Activated B cell treated with CpG ODN at 0.5 μM for 24 hours (primary cell): ENCODE data around the gene BTF3L4. TPM values are rescaled to one million over a fixed set of nuclear protein-coding genes. Genes with fewer than 3 reads are reported as not detected.
A peak's percentile ranks its signal among the peaks of the same experiment; 100 is the strongest.
"Not testable (repeated sequence)": the region's sequence is repeated elsewhere in the genome, so short reads cannot be mapped to it uniquely, and the experiment has no call there.

Experiments used
- ATAC-seq: fragments of 200-7000 bp; cut with Tn5 transposase; one replicate; pipeline ENCODE4 v1.10.0; 2021; ENCODE audit warnings: low read depth, mild to moderate bottlenecking, moderate library complexity
- CTCF ChIA-PET: fragments of 350-600 bp; sonication (Branson Sonifier 250); formaldehyde crosslinking; loops from one replicate; lab custom pipeline; 2021; ENCODE audit warnings: antibody characterized with exemption; lab: Charles Lee
- POLR2A ChIA-PET: fragments of 350-600 bp; sonication (Branson Sonifier 250); formaldehyde crosslinking; loops from one replicate; lab custom pipeline; 2021; ENCODE audit warnings: antibody characterized with exemption; lab: Charles Lee
- DNase-seq: peaks from one replicate; pipeline ENCODE4 v3.0.0; 2022
- H3K27ac Mint-ChIP-seq: one replicate; pipeline ENCODE4 v1.8.0; 2020; ENCODE audit warnings: mixed read lengths
- H3K27me3 Mint-ChIP-seq: one replicate; pipeline ENCODE4 v1.8.0; 2021; ENCODE audit warnings: mixed read lengths
- H3K36me3 Mint-ChIP-seq: one replicate; pipeline ENCODE4 v1.8.0; 2021; ENCODE audit warnings: low read depth, mixed read lengths
- H3K4me1 Mint-ChIP-seq: one replicate; pipeline ENCODE4 v1.8.0; 2021; ENCODE audit warnings: mixed read lengths
- H3K4me3 Mint-ChIP-seq: one replicate; pipeline ENCODE4 v1.8.0; 2020; ENCODE audit warnings: mild to moderate bottlenecking, mixed read lengths
- H3K9me3 Mint-ChIP-seq: one replicate; pipeline ENCODE4 v1.8.0; 2020; ENCODE audit warnings: mixed read lengths
- intact Hi-C: fragments of 100-400 bp; cut with micrococcal nuclease; formaldehyde crosslinking; loops from one replicate; pipeline ENCODE4 v1.15.1; 2024
- total RNA-seq: library from RNA; stranded (reverse); gene quantifications from 2 replicates; pipeline ENCODE4 v1.2.3, GENCODE V29; 2022
- TF ChIP-seq, protein P1 (sequence below): fragments of 200-600 bp; IDR thresholded peaks from one replicate; pipeline ENCODE4 v1.8.0; 2022; ENCODE audit warnings: antibody characterized with exemption, mild to moderate bottlenecking

BTF3L4 gene
- total RNA-seq, 1 donor from 2014 or later = 36.2 TPM

DNA sequence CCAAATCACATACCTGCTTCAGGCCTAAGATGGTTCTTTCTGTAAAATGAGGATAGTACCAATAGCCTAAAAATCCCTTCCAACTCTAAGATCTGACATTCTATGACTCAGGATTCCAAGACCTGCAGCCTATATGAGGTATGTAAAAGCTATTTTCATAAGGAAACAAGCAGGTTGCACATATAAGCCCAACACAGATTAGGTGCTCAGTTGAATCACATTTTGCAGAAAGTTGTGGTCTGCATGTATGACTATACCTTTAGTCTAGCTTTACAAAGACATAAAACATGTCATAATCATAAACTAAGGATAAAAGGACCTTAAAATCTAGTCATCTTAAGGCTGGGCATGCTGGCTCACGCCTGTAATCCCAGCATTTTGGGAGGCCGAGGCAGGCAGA is 29.8 kb upstream of the BTF3L4 start:
- ChIA-PET POLR2A (no interaction called here), CTCF (no interaction called here)
- Mint-ChIP-seq H3K27me3 (no peaks in the 10 kb centered on the region), H3K27ac (no peak overlapping the region), H3K36me3 (peaks cover 68% of the 10 kb centered on the region), H3K4me3 (no peak overlapping the region), H3K4me1 (peaks cover 11% of the 10 kb centered on the region), H3K9me3 (no peaks in the 10 kb centered on the region)
- no peak for DNase-seq
- intact Hi-C loops = no loop called here
- TF ChIP-seq, protein P1, sequence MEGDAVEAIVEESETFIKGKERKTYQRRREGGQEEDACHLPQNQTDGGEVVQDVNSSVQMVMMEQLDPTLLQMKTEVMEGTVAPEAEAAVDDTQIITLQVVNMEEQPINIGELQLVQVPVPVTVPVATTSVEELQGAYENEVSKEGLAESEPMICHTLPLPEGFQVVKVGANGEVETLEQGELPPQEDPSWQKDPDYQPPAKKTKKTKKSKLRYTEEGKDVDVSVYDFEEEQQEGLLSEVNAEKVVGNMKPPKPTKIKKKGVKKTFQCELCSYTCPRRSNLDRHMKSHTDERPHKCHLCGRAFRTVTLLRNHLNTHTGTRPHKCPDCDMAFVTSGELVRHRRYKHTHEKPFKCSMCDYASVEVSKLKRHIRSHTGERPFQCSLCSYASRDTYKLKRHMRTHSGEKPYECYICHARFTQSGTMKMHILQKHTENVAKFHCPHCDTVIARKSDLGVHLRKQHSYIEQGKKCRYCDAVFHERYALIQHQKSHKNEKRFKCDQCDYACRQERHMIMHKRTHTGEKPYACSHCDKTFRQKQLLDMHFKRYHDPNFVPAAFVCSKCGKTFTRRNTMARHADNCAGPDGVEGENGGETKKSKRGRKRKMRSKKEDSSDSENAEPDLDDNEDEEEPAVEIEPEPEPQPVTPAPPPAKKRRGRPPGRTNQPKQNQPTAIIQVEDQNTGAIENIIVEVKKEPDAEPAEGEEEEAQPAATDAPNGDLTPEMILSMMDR = no peak
- ATAC-seq = no peak

DNA sequence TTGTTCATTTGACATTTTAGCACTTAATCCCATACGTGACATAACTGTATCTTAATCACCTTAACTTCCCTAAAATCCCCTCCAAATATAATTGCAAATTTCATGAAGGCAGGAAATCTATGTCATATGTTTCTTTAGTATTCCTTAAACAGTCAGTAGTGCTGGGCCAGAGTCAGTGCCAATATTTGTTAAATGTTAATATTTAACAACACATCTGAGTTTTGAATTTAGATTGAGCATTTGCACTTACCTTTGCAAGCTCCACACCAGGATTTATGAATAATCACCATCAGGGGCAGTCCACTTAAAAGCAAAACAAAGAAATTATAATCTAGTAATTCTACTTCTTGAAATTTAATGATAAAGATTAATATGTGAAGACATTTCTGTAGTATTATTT is 27.8 kb upstream of the BTF3L4 start:
- intact Hi-C loops = no loop called here
- no peak for ATAC-seq
- H3K27ac Mint-ChIP-seq = no peak overlapping the region
- H3K9me3 Mint-ChIP-seq = no peaks in the 10 kb centered on the region
- H3K36me3 Mint-ChIP-seq = peaks cover 60% of the 10 kb centered on the region
- no peak overlapping the region for H3K4me3 Mint-ChIP-seq
- POLR2A ChIA-PET = no interaction called here
- DNase-seq = no peak
- peaks cover 28% of the 10 kb centered on the region for H3K4me1 Mint-ChIP-seq
- CTCF ChIA-PET = no interaction called here
- no peaks in the 10 kb centered on the region for H3K27me3 Mint-ChIP-seq
- TF ChIP-seq, protein P1 = no peak

DNA sequence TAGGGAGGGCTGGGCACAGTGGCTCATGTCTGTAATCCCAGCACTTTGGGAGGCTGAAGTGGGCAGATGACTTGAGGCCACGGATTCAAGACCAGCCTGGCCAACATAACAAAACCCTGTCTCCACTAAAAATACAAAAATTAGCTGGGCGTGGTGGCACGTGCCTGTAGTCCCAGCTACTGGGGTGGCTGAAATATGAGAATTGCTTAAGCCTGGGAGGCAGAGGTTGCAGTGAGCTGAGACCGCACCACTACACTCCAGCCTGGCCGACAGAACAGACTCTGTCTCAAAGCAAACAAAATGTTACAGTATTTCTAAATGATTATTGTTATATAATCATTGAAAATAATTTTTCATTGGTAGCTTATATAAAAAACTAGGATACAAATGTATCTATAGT is 27.3 kb upstream of the BTF3L4 start:
- peaks cover 30% of the 10 kb centered on the region for H3K4me1 Mint-ChIP-seq
- POLR2A ChIA-PET, H3K4me3 Mint-ChIP-seq, ATAC-seq, H3K9me3 Mint-ChIP-seq, H3K27me3 Mint-ChIP-seq, H3K27ac Mint-ChIP-seq, CTCF ChIA-PET, DNase-seq, intact Hi-C loops: not testable (repeated sequence)
- peaks cover 59% of the 10 kb centered on the region for H3K36me3 Mint-ChIP-seq

DNA sequence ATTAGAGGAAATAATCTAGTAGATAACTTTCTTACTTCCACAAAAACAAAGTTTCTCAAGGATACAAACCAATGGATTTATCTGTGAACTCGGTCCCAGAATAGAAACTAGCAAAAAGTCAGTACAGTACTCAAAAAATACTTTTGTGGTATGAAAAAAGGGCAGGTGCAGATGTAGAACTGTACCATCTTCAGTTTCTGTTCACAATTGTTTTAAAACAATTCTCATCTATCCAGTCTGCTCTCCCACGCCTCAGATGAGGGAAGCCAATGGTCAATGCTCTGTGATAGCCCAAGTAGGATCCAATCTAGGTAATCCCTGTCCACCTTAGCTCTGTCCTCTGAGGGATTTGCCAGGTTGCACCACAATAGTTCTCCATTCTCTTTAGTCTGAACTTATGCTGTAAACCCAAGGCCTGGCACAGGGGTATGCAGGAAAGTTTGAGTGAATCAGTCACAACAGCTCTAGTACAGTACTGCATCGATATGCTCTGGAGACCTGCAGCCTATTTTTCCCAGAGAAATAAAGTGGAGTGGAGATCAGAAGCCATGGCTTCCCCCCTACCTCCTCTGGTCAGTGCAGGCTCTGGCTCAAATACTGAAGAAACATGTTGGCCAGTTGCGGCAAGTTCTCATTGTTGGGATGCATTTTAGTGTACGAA is 23.8 kb upstream of the BTF3L4 start:
- Mint-ChIP-seq H3K36me3 (peaks cover 47% of the 10 kb centered on the region), H3K27me3 (no peaks in the 10 kb centered on the region), H3K27ac (peak overlapping the region; percentile 89), H3K4me3 (peak overlapping the region; percentile 93), H3K9me3 (no peaks in the 10 kb centered on the region), H3K4me1 (peaks cover 34% of the 10 kb centered on the region)
- ChIA-PET POLR2A (interaction anchor here (0.6 to 4.9 kb wide), 7 partner anchors 18 to 982 kb away, joined by 3 to 63 read pairs (median 4); partner anchors contain the start of genes BTF3L4, ORC1, PRPF38A and TXNDC12), CTCF (no interaction called here)
- ATAC-seq = no peak
- intact Hi-C loops = no loop called here
- no peak for DNase-seq
- TF ChIP-seq, protein P1 = no peak

DNA sequence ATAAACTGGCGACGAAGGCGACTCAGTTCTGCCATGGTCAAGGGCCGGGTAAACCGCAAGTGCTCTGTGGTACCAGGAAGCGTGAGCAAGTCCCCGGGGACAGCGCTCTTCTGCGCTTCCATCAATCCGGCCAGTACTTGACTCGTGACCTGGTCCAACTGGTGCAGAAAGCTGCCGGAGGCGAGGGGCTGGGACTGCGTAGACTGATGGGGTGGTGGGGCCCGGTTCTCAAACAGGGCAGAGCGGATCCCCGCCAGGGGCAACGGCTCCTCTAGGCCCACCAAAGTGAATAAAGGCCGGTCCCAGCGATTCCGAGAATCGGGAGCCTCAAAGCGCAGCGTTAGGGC is 23.3 kb upstream of the BTF3L4 start:
- TF ChIP-seq, protein P1 = no peak
- DNase-seq = peak; percentile 31
- Mint-ChIP-seq H3K36me3 (peaks cover 48% of the 10 kb centered on the region), H3K27me3 (no peaks in the 10 kb centered on the region), H3K9me3 (no peaks in the 10 kb centered on the region), H3K4me3 (peak overlapping the region; percentile 93), H3K4me1 (peaks cover 34% of the 10 kb centered on the region), H3K27ac (peak overlapping the region; percentile 89)
- CTCF ChIA-PET = interaction anchor here (1.9 kb wide), 1 partner anchor 22 kb away, joined by 4 read pairs; the partner anchor contains the start of gene TXNDC12
- ATAC-seq = peak; percentile 29
- POLR2A ChIA-PET = interaction anchor here (0.5 to 4.9 kb wide), 9 partner anchors 9 to 982 kb away, joined by 3 to 63 read pairs (median 4); partner anchors contain the start of genes BTF3L4, ORC1, PRPF38A and TUT4
- intact Hi-C loops = loop anchor here (1.0 kb wide), 1 partner anchor 24 kb away; the partner anchor contains the start of gene BTF3L4
